HepG2 (cell line): Measurements from ENCODE around the gene PPP2R5C. TPM values are rescaled to one million over a fixed set of nuclear protein-coding genes. Genes with fewer than 3 reads are reported as not detected.

Experiments used
- ATAC-seq: fragments of 200-7000 bp; cut with Tn5 transposase; 3 replicates; pipeline ENCODE4 v1.9.1; 2020; ENCODE audit warnings: mild to moderate bottlenecking, moderate library complexity
- BruUV-seq: library from RNA; stranded (reverse); fragments of 400-500 nt; replicated peaks from 2 replicates; lab custom pipeline; 2021; lab: Mats Ljungman, UMichigan
- CTCF ChIA-PET: fragments of 300-600 bp; formaldehyde crosslinking; extraction: SDS; loops from one replicate; lab custom pipeline; 2021; ENCODE audit warnings: low total read pairs, inconsistent platforms, low intra/inter-chr PET ratio; lab: Yijun Ruan, JAX
- POLR2A ChIA-PET: fragments of 350-600 bp; sonication (Branson Sonifier 250); formaldehyde crosslinking; loops from one replicate; lab custom pipeline; 2020; ENCODE audit warnings: antibody characterized with exemption, inconsistent platforms; lab: Yijun Ruan, JAX
- DNase-seq: peaks from one replicate; pipeline ENCODE4 v3.0.0-alpha.2; 2015; ENCODE audit warnings: low spot score
- FAIRE-seq: peaks from 3 replicates; lab custom pipeline; 2011; peaks lifted over from hg19 to GRCh38; lab: Jason Lieb, UNC
- H2AFZ ChIP-seq: one replicate; pipeline ENCODE4 v1.6.1; 2011; ENCODE audit warnings: low read length, inconsistent platforms
- H3K27ac ChIP-seq: fragments of 300-600 bp; 3 replicates; pipeline ENCODE4 v1.8.0; 2011; ENCODE audit warnings: mixed run types, mild to moderate bottlenecking, mixed read lengths, low read length, inconsistent platforms; ENCODE audit not compliant: insufficient read depth; ENCODE audit errors: extremely low read length
- H3K27me3 ChIP-seq, 2 experiments: fragments of 200-600 bp in 1 of 2; 2 replicates in 1 of 2; 3 replicates in 1 of 2; pipeline versions ENCODE4 v1.6.0 to v1.8.0; 2011; ENCODE audit warnings: low read length in 2 of 2, mild to moderate bottlenecking in 2 of 2, moderate library complexity in 2 of 2, inconsistent platforms in 1 of 2; ENCODE audit not compliant: insufficient read depth in 2 of 2, control insufficient read depth in 1 of 2
- H3K36me3 ChIP-seq, 2 experiments: fragments of 200-600 bp in 1 of 2; replicated peaks in 1 of 2; 2 replicates in 1 of 2; 3 replicates in 1 of 2; pipeline versions ENCODE4 v1.5.1 to v1.8.0; 2011; ENCODE audit warnings: low read length in 2 of 2, inconsistent platforms in 1 of 2; ENCODE audit not compliant: insufficient read depth in 2 of 2, control insufficient read depth in 1 of 2
- H3K4me1 ChIP-seq: 2 replicates; pipeline ENCODE4 v1.5.1; 2012; ENCODE audit warnings: low read length, inconsistent platforms; ENCODE audit not compliant: insufficient read depth
- H3K4me2 ChIP-seq: 2 replicates; pipeline ENCODE4 v1.6.0; 2011; ENCODE audit warnings: low read depth, low read length, inconsistent platforms
- H3K4me3 ChIP-seq, 3 experiments: fragments of 200-600 bp in 1 of 3; sonication (generic), shearing (Covaris generic) in 1 of 3; replicated peaks in 1 of 3; 2 replicates each; pipeline ENCODE4 v1.5.1; 2011 to 2016; ENCODE audit warnings: low read length in 3 of 3, inconsistent platforms in 2 of 3, low read depth in 2 of 3, mild to moderate bottlenecking in 2 of 3, control low read depth in 1 of 3, mixed read lengths in 1 of 3; ENCODE audit not compliant: insufficient read depth in 1 of 3
- H3K79me2 ChIP-seq: one replicate; pipeline ENCODE4 v1.6.1; 2011; ENCODE audit warnings: low read length, inconsistent platforms; ENCODE audit not compliant: insufficient read depth
- H3K9ac ChIP-seq: 2 replicates; pipeline ENCODE4 v1.6.0; 2011; ENCODE audit warnings: mild to moderate bottlenecking, low read depth, low read length, inconsistent platforms; ENCODE audit not compliant: insufficient read depth
- H3K9me3 ChIP-seq: 2 replicates; pipeline ENCODE4 v1.5.1; 2012; ENCODE audit warnings: mild to moderate bottlenecking, low read length
- H4K20me1 ChIP-seq: 2 replicates; pipeline ENCODE4 v1.6.0; 2011; ENCODE audit warnings: inconsistent platforms, mild to moderate bottlenecking, low read length, moderate library complexity; ENCODE audit not compliant: insufficient read depth
- ARID5B ChIP-seq: IDR thresholded peaks from 2 replicates; pipeline ENCODE4 v1.4.0; 2020; ENCODE audit warnings: mild to moderate bottlenecking, missing genetic modification reagents
- KDM5B ChIP-seq: sonication (generic); formaldehyde crosslinking; IDR thresholded peaks from 2 replicates; pipeline ENCODE4 v1.4.0; 2020; ENCODE audit warnings: missing genetic modification reagents, mild to moderate bottlenecking, borderline replicate concordance
- KLF12 ChIP-seq: sonication (generic); formaldehyde crosslinking; IDR thresholded peaks from 2 replicates; pipeline ENCODE4 v1.4.0; 2020; ENCODE audit warnings: missing genetic modification reagents, borderline replicate concordance
- MLX ChIP-seq: IDR thresholded peaks from 2 replicates; pipeline ENCODE4 v1.6.1; 2016
- TEAD3 ChIP-seq: optimal IDR thresholded peaks from 2 replicates; pipeline ENCODE3; 2016; ENCODE audit warnings: borderline replicate concordance
- ZNF329 ChIP-seq: sonication (generic); formaldehyde crosslinking; IDR thresholded peaks from 2 replicates; pipeline ENCODE4 v1.9.0; 2021; ENCODE audit warnings: low read depth, mild to moderate bottlenecking, missing genetic modification reagents
- ZNF589 ChIP-seq: sonication (generic); formaldehyde crosslinking; conservative IDR thresholded peaks from 2 replicates; pipeline ENCODE4 v1.8.0; 2022; ENCODE audit warnings: mild to moderate bottlenecking, moderate library complexity, missing genetic modification reagents
- ZNF670 ChIP-seq: sonication (generic); formaldehyde crosslinking; IDR thresholded peaks from 2 replicates; pipeline ENCODE4 v1.8.0; 2022; ENCODE audit warnings: mild to moderate bottlenecking, missing genetic modification reagents, borderline replicate concordance
- WGBS: methylation state at CpG from one replicate; pipeline ENCODE4 v1.1.6; 2017; ENCODE audit warnings: low lambda C conversion rate; 5-methylcytosine and 5-hydroxymethylcytosine counted together
- in situ Hi-C: cut with HindIII; loops from 2 replicates; pipeline ENCODE4 v1.10.0; 2017; ENCODE audit warnings: low pct_unique_long_range_greater_than_20kb; ENCODE audit not compliant: extremely low pct_ligation_motif_present
- intact Hi-C: fragments of 100-400 bp; cut with micrococcal nuclease; formaldehyde crosslinking; loops from one replicate; pipeline ENCODE4 v1.10.0; 2022; ENCODE audit not compliant: unreplicated experiment
- polyA plus RNA-seq, 8 experiments: library from polyadenylated mRNA; depleted of rRNA in 3 of 8; stranded (reverse) in 7 of 8; unstranded in 1 of 8; fragments of >200 nt; fragmentation: Illumina TruSeq in 4 of 8; extraction: Trizol in 4 of 8; gene quantifications; 2 replicates each; pipeline versions ENCODE4 v1.2.1 to v1.2.3, GENCODE V29; 2011 to 2016; ENCODE audit warnings: low read depth in 4 of 8, missing spikeins in 1 of 8, mixed read lengths in 1 of 8; ENCODE audit not compliant: insufficient read depth in 1 of 8
- total RNA-seq, 5 experiments: library from RNA; depleted of rRNA; stranded (reverse); fragments of >200 nt; fragmentation: Illumina TruSeq; extraction: Trizol; gene quantifications; 2 replicates each; pipeline ENCODE4 v1.2.3, GENCODE V29; 2016; ENCODE audit warnings: low read depth in 1 of 5
- TF ChIP-seq, protein P1 (sequence below): sonication (generic); formaldehyde crosslinking; conservative IDR thresholded peaks from 2 replicates; pipeline ENCODE4 v1.5.0; 2020; ENCODE audit warnings: missing genetic modification reagents
- TF ChIP-seq, protein P2 (sequence below): sonication (generic); formaldehyde crosslinking; IDR thresholded peaks from 2 replicates; pipeline ENCODE4 v1.5.0; 2020; ENCODE audit warnings: missing genetic modification reagents, mild to moderate bottlenecking, borderline replicate concordance

PPP2R5C gene
- total and polyA plus RNA-seq, 2 of the 13 experiments (the other 11 are each of a cell fraction or from before 2014, with no cell fraction given) = 74.3 to 78.5 TPM

DNA sequence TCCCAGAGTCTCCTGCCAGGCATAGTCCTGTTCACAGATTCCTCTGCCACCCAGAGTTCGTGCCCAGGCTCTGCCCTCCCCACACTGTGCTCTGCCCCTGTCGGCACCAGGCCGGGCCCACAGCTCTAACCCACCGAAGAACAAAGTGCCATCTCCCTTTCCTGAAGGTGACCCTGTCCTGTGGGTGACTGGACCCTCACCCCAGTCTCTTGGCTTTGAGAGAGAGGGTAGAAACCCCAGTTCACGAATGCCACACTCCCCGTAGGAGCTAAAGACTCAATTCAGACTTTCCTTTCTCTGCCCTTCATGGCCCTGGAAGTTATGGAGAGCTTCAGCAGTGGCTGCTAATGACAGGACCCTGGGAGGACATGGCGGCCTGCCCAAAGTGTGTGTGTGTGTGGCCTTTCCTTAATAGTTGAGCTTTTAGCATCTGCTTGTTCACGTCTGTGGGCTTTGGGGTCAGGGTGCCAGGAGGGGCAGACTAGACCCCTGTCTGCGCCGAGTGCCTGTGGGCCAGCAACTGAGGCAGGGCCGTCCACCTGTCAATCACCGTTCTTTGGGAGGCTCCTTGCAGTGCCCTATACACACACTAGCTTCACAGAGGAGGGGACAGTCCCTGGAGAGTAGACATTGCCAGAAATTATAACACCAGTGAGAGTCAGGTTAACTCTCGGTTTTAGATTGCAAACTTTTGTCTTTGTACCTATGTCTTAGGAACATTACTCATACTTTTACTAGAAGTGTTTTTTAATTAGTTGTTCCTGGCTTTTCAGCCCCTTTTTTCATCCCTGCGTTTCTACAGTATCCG, 118.2 kb downstream of the PPP2R5C start:
- no TSS peak for BruUV-seq
- WGBS = 97% methylated on average over 8 of the region's 15 CpGs
- CTCF ChIA-PET = no interaction called here

More for the DNA sequence above, 118.2 kb downstream of the PPP2R5C start:
- Histone ChIP-seq H3K4me2 (no peak overlapping the region), H4K20me1 (peaks cover 2% of the 10 kb centered on the region; the same call in 1 of the 2 replicates), H3K27me3 (no peaks in the 10 kb centered on the region), H3K9me3 (no peaks in the 10 kb centered on the region), H3K9ac (no peak overlapping the region), H3K36me3 (peaks cover 7 to 39% of the 10 kb centered on the region in 2 experiments; a peak in 4 of 5 replicates), H3K4me1 (peaks cover 13% of the 10 kb centered on the region; the same call in 1 of the 2 replicates), H3K27ac (no peak overlapping the region), H3K4me3 (no peak overlapping the region), H3K79me2 (peaks cover 3% of the 10 kb centered on the region), H2AFZ (no peak overlapping the region)
- DNase-seq (no peak), ATAC-seq (no peak), FAIRE-seq (no peak)
- POLR2A ChIA-PET = no interaction called here
- TF ChIP-seq MLX = no peak
- no peak for TF ChIP-seq KLF12 (CRISPR knock-in tag)
- TF ChIP-seq, protein P1, sequence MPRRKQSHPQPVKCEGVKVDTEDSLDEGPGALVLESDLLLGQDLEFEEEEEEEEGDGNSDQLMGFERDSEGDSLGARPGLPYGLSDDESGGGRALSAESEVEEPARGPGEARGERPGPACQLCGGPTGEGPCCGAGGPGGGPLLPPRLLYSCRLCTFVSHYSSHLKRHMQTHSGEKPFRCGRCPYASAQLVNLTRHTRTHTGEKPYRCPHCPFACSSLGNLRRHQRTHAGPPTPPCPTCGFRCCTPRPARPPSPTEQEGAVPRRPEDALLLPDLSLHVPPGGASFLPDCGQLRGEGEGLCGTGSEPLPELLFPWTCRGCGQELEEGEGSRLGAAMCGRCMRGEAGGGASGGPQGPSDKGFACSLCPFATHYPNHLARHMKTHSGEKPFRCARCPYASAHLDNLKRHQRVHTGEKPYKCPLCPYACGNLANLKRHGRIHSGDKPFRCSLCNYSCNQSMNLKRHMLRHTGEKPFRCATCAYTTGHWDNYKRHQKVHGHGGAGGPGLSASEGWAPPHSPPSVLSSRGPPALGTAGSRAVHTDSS (CRISPR knock-in tag) = no peak
- TF ChIP-seq KDM5B (CRISPR knock-in tag) = no peak
- no peak for TF ChIP-seq TEAD3 (CRISPR knock-in tag)
- no peak for TF ChIP-seq ZNF670
- no peak for TF ChIP-seq ARID5B (CRISPR knock-in tag)
- TF ChIP-seq, protein P2, sequence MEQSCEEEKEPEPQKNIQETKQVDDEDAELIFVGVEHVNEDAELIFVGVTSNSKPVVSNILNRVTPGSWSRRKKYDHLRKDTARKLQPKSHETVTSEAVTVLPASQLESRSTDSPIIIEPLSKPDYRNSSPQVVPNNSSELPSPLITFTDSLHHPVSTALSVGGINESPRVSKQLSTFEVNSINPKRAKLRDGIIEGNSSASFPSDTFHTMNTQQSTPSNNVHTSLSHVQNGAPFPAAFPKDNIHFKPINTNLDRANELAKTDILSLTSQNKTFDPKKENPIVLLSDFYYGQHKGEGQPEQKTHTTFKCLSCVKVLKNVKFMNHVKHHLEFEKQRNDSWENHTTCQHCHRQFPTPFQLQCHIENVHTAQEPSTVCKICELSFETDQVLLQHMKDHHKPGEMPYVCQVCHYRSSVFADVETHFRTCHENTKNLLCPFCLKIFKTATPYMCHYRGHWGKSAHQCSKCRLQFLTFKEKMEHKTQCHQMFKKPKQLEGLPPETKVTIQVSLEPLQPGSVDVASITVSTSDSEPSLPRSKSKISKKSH (CRISPR knock-in tag) = no peak
- no peak for TF ChIP-seq ZNF589 (CRISPR knock-in tag)
- no peak for TF ChIP-seq ZNF329 (CRISPR knock-in tag)
- intact Hi-C loops (no loop called here), in situ Hi-C loops (no loop called here)
